Measurements from ENCODE around the gene AOAH.

Gene AOAH

GRCh38 chr7:36762394-36762793 lies 38.1 kb upstream of the AOAH start:
- TF ChIP-seq MAX (IDR thresholded peaks at IDR 0.05) (no peak), ZBTB7A (IDR thresholded peaks at IDR 0.05; ENCODE audit: low read depth) (no peak)

- no peak for TF ChIP-seq YY1 (IDR thresholded peaks at IDR 0.05; ENCODE audit: low read depth)
- no peak for TF ChIP-seq REST (IDR thresholded peaks at IDR 0.05; ENCODE audit: low read depth)
Measured at GRCh38 chr7:36761835-36762234, 37.5 kb upstream of the AOAH start.

- TF ChIP-seq REST (IDR thresholded peaks at IDR 0.05; ENCODE audit: low read depth) (no peak), NFIC (IDR thresholded peaks at IDR 0.05) (no peak), CREB1 (IDR thresholded peaks at IDR 0.05; ENCODE audit: low read depth) (no peak), EGR1 (IDR thresholded peaks at IDR 0.05) (no peak), YY1 (IDR thresholded peaks at IDR 0.05; ENCODE audit: low read depth) (no peak), TCF12 (IDR thresholded peaks at IDR 0.05; ENCODE audit: low read depth) (no peak), TAF1 (IDR thresholded peaks at IDR 0.05; ENCODE audit: low read depth) (no peak), CEBPB (IDR thresholded peaks at IDR 0.05) (no peak), MAX (IDR thresholded peaks at IDR 0.05) (no peak), RAD21 (IDR thresholded peaks at IDR 0.05; ENCODE audit: low read depth) (no peak), USF1 (IDR thresholded peaks at IDR 0.05) (no peak), ZBTB7A (IDR thresholded peaks at IDR 0.05; ENCODE audit: low read depth) (no peak)
Measured at GRCh38 chr7:36760856-36761762, 36.8 kb upstream of the AOAH start.

GRCh38 chr7:36758879-36759278 lies 34.6 kb upstream of the AOAH start:
- no peak for TF ChIP-seq TAF1 (IDR thresholded peaks at IDR 0.05; ENCODE audit: low read depth)
- TF ChIP-seq TEAD4 (IDR thresholded peaks at IDR 0.05), result no peak
- no peak for TF ChIP-seq TCF12 (IDR thresholded peaks at IDR 0.05; ENCODE audit: low read depth)
- TF ChIP-seq ZBTB7A (IDR thresholded peaks at IDR 0.05; ENCODE audit: low read depth), result no peak
- no peak for TF ChIP-seq EGR1 (IDR thresholded peaks at IDR 0.05)
- no peak for TF ChIP-seq YY1 (IDR thresholded peaks at IDR 0.05; ENCODE audit: low read depth)
- no peak for TF ChIP-seq EP300 (IDR thresholded peaks at IDR 0.05; ENCODE audit: borderline replicate concordance)
- no peak for TF ChIP-seq CEBPB (IDR thresholded peaks at IDR 0.05)
- no peak for TF ChIP-seq FOXM1 (IDR thresholded peaks at IDR 0.05; ENCODE audit: borderline replicate concordance, low read depth)
- TF ChIP-seq RAD21 (IDR thresholded peaks at IDR 0.05; ENCODE audit: low read depth), result no peak
- TF ChIP-seq MAX (IDR thresholded peaks at IDR 0.05), result no peak
- no peak for TF ChIP-seq CREB1 (IDR thresholded peaks at IDR 0.05; ENCODE audit: low read depth)
- TF ChIP-seq REST (IDR thresholded peaks at IDR 0.05; ENCODE audit: low read depth), result no peak
- no peak for TF ChIP-seq USF1 (IDR thresholded peaks at IDR 0.05)
- no peak for TF ChIP-seq NFIC (IDR thresholded peaks at IDR 0.05)

All from Ishikawa (cell line).